Ishikawa (cell line): Measurements from ENCODE around the gene TSSK3.
A peak's percentile ranks its signal among the peaks of the same experiment; 100 is the strongest.

Source experiments
- CEBPB ChIP-seq: IDR thresholded peaks from 2 replicates; pipeline ENCODE4 v1.6.1; 2012
- CREB1 ChIP-seq: IDR thresholded peaks from 2 replicates; pipeline ENCODE4 v1.6.1; 2012; ENCODE audit warnings: low read depth
- EGR1 ChIP-seq: IDR thresholded peaks from 2 replicates; pipeline ENCODE4 v1.6.1; 2012
- EP300 ChIP-seq: IDR thresholded peaks from 2 replicates; pipeline ENCODE4 v1.6.1; 2012; ENCODE audit warnings: borderline replicate concordance
- FOXM1 ChIP-seq: IDR thresholded peaks from 2 replicates; pipeline ENCODE4 v1.6.1; 2012; ENCODE audit warnings: low read depth, borderline replicate concordance
- NFIC ChIP-seq: IDR thresholded peaks from 2 replicates; pipeline ENCODE4 v1.6.1; 2012
- RAD21 ChIP-seq: IDR thresholded peaks from 2 replicates; pipeline ENCODE4 v1.6.1; 2012; ENCODE audit warnings: low read depth
- REST ChIP-seq: IDR thresholded peaks from 2 replicates; pipeline ENCODE4 v1.6.1; 2012; ENCODE audit warnings: low read depth, mild to moderate bottlenecking
- TAF1 ChIP-seq: IDR thresholded peaks from 2 replicates; pipeline ENCODE4 v1.6.1; 2012; ENCODE audit warnings: low read depth, mild to moderate bottlenecking
- TCF12 ChIP-seq: IDR thresholded peaks from 2 replicates; pipeline ENCODE4 v1.6.1; 2012; ENCODE audit warnings: low read depth
- TEAD4 ChIP-seq: IDR thresholded peaks from 2 replicates; pipeline ENCODE4 v1.6.1; 2012
- USF1 ChIP-seq: IDR thresholded peaks from 2 replicates; pipeline ENCODE4 v1.6.1; 2012
- YY1 ChIP-seq: IDR thresholded peaks from 2 replicates; pipeline ENCODE4 v1.6.1; 2012; ENCODE audit warnings: low read depth
- ZBTB7A ChIP-seq: IDR thresholded peaks from 2 replicates; pipeline ENCODE4 v1.6.1; 2012; ENCODE audit warnings: low read depth
- TF ChIP-seq, protein P1 (sequence below): IDR thresholded peaks from 2 replicates; pipeline ENCODE4 v1.6.1; 2012

Gene TSSK3

DNA sequence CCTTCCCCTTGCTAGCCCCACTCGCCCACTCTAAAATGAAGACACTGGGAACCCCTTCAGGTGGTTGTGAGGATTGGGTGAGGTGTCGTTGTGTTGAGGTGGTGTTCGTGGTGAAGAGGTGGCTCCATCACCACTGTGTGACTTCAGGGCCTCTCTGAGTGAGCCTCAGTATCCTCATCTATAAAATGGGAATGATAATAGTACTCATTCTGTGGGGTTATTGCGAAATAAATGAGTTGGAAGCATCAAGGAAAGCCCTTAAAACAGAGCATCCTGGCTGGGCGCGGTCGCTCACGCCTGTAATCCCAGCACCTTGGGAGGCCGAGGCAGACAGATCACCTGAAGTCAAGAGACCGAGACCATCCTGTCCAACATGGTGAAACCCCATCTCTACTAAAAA, 19.6 kb upstream of the TSSK3 start:
- 0 out of 2 replicates have a peak, but pooled peaks have one; percentile 21 for TF ChIP-seq CEBPB
- no peak for TF ChIP-seq YY1
- TF ChIP-seq EP300: no peak
- no peak for TF ChIP-seq EGR1
- no peak for TF ChIP-seq USF1

DNA sequence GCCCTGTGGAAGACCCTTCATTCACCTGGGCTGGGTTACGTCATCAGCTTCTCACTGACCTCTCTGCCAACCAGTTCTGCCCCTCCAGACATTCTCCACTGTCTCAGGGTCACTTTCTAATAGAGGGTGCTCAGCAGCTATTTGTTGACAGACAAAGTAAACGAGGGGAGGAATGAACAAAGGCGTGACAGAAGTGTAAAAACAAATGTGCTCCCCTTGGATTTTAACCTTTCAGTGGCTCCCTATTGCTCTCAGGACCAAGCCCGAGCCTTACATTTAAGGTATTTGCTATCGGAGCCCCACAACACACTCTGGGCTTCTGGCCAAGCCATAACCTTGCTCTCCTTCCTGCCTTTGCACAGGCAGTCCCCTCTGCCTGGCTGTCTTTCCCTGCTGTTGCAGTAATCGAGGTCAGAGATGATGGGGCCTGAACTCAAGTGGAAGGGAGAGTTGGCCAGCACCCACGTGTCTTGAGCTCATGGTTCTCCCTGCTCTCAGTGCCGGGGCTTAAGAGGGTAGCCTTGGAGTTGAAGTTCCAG, 17.0 kb upstream of the TSSK3 start:
- TF ChIP-seq ZBTB7A (no peak), FOXM1 (no peak), REST (no peak), YY1 (no peak), TAF1 (no peak), CREB1 (no peak), TCF12 (no peak), CEBPB (no peak), EP300 (no peak), RAD21 (no peak), USF1 (no peak), NFIC (no peak), EGR1 (no peak), TEAD4 (no peak)
- TF ChIP-seq, protein P1, sequence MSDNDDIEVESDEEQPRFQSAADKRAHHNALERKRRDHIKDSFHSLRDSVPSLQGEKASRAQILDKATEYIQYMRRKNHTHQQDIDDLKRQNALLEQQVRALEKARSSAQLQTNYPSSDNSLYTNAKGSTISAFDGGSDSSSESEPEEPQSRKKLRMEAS: no peak

DNA sequence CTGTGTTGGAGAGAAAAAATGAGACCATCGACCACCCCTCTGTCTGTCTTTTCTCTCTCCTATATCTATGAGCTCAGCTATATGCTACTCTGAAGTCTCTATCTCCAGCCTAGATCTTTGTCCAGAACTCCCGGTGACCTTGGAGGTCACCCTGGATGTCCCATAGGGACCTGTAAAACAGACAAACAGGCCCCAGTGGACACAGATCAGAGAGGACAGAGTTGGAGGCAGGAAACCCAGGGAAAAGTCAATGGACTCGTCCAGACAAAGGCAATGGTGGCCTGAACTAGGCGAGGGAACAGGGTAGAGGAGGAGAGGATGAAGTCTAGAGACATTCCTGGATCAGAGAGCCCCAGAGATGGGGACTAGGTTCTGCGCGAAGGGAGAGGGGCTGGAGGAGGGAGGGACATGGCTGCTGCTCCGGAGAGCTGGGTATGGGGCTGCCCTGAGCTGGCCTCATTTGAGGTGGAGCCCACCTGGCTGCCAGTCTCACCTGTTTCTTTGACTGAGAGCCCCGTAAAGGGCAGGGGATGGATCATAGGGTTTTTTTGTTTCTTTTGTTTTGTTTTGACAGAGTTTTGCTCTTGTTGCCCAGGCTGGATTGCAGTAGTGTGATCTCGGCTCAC, 15.7 kb upstream of the TSSK3 start:
- no peak for TF ChIP-seq CEBPB
- TF ChIP-seq TEAD4: no peak
- no peak for TF ChIP-seq ZBTB7A
- TF ChIP-seq TCF12: no peak
- TF ChIP-seq NFIC: no peak
- no peak for TF ChIP-seq FOXM1

DNA sequence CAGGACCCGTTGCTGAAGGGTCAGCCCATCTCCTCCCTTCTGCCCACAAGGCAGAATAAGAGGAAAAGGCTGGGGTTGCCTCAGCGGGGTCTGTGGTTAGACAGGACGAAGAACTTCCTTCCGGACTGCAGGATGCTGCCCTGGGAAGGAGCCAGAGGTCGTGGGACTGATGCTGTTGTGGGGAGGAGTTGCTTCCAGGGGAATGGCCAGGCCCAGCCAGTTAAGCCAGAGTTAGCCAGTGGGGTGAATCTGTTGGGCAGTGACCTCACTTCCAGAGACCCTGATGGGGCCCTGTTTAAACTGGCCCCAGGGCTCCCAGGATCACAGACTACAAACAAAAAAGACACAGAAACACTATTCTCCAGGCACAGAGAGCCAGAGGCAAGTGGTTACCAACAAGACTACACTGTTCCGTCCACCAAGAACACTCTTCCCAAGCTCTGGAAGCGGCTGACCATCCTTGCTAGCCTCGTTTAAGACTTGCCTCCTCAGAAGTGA, 13.1 kb upstream of the TSSK3 start:
- TF ChIP-seq USF1 (no peak), TEAD4 (no peak), TCF12 (no peak), YY1 (no peak)

DNA sequence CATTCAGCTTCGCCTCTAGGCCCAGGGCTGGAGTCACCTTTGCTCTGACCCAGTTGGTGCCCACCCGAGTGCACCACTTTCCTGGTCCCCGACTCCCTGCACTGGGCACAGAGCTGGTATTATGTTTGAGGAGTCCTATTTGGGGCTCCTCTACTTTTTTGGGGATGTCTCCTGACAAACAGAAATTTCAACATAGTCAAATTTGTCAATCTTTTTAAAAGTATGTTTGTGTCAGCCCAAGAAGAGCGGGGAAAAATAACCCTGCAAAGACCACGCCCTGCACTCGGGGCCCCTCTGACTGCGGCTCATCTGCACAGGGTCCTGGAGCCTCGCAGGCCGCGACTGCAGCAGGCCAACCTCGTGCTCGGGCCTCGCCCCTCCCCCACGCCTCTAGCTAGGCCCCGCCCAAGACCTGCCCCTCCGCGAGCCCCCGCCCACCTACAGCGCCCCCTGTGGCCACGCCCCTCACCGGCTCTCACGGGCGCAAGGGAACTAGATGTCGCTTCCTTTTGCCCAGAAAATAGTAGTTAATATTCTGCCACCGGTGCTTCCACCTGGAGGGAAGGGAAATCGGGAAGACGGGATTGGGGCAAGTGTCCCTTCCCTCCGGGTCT, 11.4 kb upstream of the TSSK3 start:
- TF ChIP-seq CREB1 (no peak; the same call in 1 of the 2 replicates), USF1 (peak; percentile 47; the same call in 1 of the 2 replicates), TCF12 (peak; percentile 74; the same call in 1 of the 2 replicates), TEAD4 (peak; percentile 10; the same call in 1 of the 2 replicates), YY1 (no peak)
- TF ChIP-seq, protein P1: peak; percentile 100

- no peak for TF ChIP-seq EGR1
- TF ChIP-seq, protein P1: peak; percentile 49; the same call in 1 of the 2 replicates
- 0 out of 2 replicates have a peak, but pooled peaks have one; percentile 50 for TF ChIP-seq ZBTB7A
- peak; percentile 83 for TF ChIP-seq USF1
These were observed 10.7 kb upstream of the TSSK3 start for GRCh38 chr1:32351399-32352238.
